Neutrophil (primary cell): Measurements from ENCODE around the gene MAPK4.
"Not testable (repeated sequence)": the region's sequence is repeated elsewhere in the genome, so short reads cannot be mapped to it uniquely, and the experiment has no call there.

Source experiments
- H3K27ac ChIP-seq: fragments of 200-600 bp; sonication (generic); 2 replicates; pipeline ENCODE4 v1.5.1; 2016; ENCODE audit warnings: mild to moderate bottlenecking, moderate library complexity
- H3K27me3 ChIP-seq: fragments of 200-600 bp; sonication (generic); 2 replicates; pipeline ENCODE4 v1.6.0; 2016; ENCODE audit warnings: mild to moderate bottlenecking
- H3K36me3 ChIP-seq: fragments of 200-600 bp; sonication (generic); 2 replicates; pipeline ENCODE4 v1.5.1; 2017
- H3K4me1 ChIP-seq, 2 experiments: fragments of 200-600 bp in 1 of 2; sonication (generic) in 1 of 2; 1 replicate in 1 of 2; 2 replicates in 1 of 2; pipeline versions ENCODE4 v1.5.1 to v1.6.1; 2013 to 2016; ENCODE audit warnings: low read depth in 1 of 2, low read length in 1 of 2, mild to moderate bottlenecking in 1 of 2, moderate library complexity in 1 of 2; ENCODE audit not compliant: control insufficient read depth in 1 of 2, insufficient read depth in 1 of 2
- H3K4me3 ChIP-seq, 2 experiments: fragments of 200-600 bp in 1 of 2; sonication (generic) in 1 of 2; 1 replicate in 1 of 2; 2 replicates in 1 of 2; pipeline ENCODE4 v1.5.1; 2013 to 2016; ENCODE audit warnings: low read depth in 1 of 2, low read length in 1 of 2, mild to moderate bottlenecking in 1 of 2, moderate library complexity in 1 of 2
- H3K9me3 ChIP-seq: fragments of 200-600 bp; sonication (generic); 2 replicates; pipeline ENCODE4 v1.5.1; 2016
- TF ChIP-seq, protein P1 (sequence below): fragments of 200-600 bp; sonication (generic); IDR thresholded peaks from 2 replicates; pipeline ENCODE4 v1.5.1; 2016; ENCODE audit warnings: antibody characterized with exemption

The MAPK4 gene

DNA sequence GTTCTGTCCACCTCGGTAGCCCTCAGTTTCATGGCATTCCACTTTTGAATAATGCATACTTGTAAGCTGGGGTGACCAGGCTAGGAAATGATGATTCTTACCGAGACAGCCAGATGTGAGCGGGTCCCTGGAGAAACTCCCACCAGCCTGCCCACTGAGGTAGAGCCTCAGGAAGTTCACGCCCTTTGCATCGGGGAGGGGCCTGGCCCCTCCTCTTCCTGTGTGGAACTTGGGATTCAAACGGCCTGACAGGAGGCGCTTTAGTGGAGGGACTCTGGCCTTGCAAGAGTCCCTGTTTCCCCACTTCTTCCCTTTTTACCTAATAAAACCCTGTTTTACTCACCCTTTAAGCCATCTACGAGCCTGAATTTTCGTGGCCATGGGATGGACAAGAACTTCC, 215.3 kb downstream of the MAPK4 start:
- Histone ChIP-seq H3K27me3 (peaks cover 25% of the 10 kb centered on the region), H3K4me3 (no peak overlapping the region), H3K27ac (no peak overlapping the region), H3K9me3 (no peaks in the 10 kb centered on the region), H3K36me3 (no peaks in the 10 kb centered on the region), H3K4me1 (no peaks in the 10 kb centered on the region)
- TF ChIP-seq, protein P1, sequence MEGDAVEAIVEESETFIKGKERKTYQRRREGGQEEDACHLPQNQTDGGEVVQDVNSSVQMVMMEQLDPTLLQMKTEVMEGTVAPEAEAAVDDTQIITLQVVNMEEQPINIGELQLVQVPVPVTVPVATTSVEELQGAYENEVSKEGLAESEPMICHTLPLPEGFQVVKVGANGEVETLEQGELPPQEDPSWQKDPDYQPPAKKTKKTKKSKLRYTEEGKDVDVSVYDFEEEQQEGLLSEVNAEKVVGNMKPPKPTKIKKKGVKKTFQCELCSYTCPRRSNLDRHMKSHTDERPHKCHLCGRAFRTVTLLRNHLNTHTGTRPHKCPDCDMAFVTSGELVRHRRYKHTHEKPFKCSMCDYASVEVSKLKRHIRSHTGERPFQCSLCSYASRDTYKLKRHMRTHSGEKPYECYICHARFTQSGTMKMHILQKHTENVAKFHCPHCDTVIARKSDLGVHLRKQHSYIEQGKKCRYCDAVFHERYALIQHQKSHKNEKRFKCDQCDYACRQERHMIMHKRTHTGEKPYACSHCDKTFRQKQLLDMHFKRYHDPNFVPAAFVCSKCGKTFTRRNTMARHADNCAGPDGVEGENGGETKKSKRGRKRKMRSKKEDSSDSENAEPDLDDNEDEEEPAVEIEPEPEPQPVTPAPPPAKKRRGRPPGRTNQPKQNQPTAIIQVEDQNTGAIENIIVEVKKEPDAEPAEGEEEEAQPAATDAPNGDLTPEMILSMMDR, result no peak

DNA sequence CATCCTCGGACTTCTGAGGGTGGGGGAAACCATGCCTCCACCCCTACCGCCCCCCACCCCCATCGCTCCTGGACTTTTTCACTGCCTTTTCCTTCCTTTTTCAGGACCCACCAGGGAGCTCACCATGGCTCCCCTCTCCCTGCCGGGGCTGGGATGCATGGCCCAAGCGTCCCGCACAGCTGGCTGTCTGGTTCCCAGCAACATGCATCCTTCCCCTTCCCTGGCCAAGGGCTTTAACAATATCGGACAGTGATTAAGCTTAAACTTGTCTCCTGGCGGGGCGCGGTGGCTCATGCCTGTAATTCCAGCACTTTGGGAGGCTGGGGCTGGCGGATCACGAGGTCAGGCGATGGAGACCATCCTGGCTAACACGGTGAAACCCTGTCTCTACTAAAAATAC, 215.8 kb downstream of the MAPK4 start:
- H3K4me3 ChIP-seq, result no peak overlapping the region
- TF ChIP-seq, protein P1, result no peak
- peaks cover 28% of the 10 kb centered on the region for H3K27me3 ChIP-seq
- H3K9me3 ChIP-seq, result no peaks in the 10 kb centered on the region
- no peaks in the 10 kb centered on the region for H3K4me1 ChIP-seq
- H3K36me3 ChIP-seq, result no peaks in the 10 kb centered on the region
- no peak overlapping the region for H3K27ac ChIP-seq

DNA sequence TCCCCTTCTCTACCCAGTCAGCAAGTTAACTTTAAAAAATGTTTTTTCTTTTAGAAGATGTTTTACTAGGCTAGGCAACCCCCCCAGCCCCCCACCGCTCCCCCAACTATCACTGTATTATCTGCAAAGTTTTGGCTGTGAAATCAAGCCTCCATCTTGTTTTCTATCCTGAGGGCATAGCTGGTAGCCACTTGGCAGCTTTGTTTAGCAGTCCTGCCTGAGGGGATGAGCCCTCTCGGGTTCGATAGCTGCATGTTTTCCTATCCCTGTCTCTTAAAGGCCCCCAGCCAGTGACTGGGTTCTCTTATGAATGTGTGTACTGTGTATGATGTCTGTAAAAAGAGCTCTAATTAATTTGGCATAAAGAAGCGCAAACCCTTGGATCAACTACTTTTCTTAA, 216.5 kb downstream of the MAPK4 start:
- Histone ChIP-seq H3K4me3 (no peak overlapping the region), H3K36me3 (no peaks in the 10 kb centered on the region), H3K27ac (no peak overlapping the region), H3K9me3 (no peaks in the 10 kb centered on the region), H3K4me1 (no peaks in the 10 kb centered on the region), H3K27me3 (peaks cover 28% of the 10 kb centered on the region)
- TF ChIP-seq, protein P1, result no peak

GRCh38 chr18:50779021-50779420, 219.1 kb downstream of the MAPK4 start:
- H3K27me3 ChIP-seq, result peaks cover 33% of the 10 kb centered on the region
- H3K27ac ChIP-seq, H3K4me3 ChIP-seq, H3K4me1 ChIP-seq, H3K9me3 ChIP-seq, H3K36me3 ChIP-seq: not testable (repeated sequence)
